NCI-H1105 treated with DMSO at 0.1 percent for 48 hours (cell line): ENCODE measurements around the gene MYO7A.

Source experiments
- DNase-seq: peaks from one replicate; lab custom pipeline; 2025; lab: John Stamatoyannopoulos, UW

MYO7A gene

DNA sequence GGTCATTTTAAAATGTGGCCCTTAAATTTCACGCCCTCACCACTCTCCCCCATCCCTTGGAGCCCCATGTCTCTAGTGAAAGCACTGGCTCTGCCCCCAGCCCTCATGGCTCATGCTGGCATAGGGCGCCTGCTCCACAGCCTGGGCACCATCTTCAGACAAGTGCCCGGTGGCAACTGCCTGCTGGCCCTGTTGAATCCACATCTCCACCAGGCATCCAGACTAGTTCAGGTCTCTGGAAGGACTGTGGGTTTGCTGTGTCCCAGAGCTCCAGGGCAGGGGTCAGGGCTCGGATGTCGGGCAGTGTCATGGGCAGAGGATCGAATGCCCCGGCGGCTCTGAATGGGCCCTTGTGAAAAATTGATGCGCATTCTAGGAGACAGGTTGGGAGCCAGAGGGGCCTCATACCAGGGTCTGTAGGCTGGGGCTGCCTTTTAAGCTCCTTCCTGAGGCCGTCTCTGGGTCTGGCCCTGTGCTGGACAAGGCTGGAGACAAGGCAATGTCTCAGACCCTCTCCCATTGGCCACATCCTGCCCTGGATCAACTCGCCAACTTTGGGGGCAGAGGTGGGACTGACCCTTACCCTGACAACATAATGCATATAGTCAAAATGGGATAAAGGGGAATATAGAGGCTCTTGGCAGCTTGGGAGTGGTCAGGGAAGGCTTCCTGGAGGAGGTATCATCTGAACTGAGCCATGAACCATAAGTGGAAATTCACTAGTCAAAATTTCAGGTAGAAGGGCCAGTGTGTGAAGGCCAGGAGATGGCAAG, 1.2 kb downstream of the MYO7A start:
- DNase-seq = no peak

DNA sequence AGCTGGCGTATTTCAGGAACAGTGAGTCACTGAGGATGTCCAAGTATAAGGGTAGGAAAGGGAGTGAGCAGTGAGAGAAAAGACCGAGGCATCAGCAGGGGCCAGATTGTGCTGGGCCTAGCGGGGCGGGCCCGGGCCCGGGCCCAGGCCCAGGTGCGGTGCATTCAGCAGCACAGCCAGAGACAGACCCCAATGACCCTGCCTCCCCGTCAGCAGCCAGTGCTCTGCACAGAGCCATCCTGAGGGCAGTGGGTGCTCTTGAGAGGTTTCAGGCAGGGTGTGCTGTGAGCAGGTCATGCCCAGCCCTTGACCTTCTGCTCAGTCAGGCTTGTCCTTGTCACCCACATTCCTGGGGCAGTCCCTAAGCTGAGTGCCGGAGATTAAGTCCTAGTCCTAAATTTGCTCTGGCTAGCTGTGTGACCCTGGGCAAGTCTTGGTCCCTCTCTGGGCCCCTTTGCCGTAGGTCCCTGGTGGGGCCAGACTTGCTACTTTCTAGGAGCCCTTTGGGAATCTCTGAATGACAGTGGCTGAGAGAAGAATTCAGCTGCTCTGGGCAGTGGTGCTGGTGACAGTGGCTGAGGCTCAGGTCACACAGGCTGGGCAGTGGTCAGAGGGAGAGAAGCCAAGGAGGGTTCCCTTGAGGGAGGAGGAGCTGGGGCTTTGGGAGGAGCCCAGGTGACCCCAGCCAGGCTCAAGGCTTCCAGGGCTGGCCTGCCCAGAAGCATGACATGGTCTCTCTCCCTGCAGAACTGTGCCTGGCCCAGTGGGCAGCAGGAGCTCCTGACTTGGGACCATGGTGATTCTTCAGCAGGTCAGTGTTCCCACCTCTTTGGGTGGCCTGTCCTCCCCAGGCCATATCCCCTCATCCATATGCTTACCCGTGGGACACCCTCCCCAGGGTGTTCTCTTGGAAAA, 2.1 kb downstream of the MYO7A start:
- no peak for DNase-seq

DNA sequence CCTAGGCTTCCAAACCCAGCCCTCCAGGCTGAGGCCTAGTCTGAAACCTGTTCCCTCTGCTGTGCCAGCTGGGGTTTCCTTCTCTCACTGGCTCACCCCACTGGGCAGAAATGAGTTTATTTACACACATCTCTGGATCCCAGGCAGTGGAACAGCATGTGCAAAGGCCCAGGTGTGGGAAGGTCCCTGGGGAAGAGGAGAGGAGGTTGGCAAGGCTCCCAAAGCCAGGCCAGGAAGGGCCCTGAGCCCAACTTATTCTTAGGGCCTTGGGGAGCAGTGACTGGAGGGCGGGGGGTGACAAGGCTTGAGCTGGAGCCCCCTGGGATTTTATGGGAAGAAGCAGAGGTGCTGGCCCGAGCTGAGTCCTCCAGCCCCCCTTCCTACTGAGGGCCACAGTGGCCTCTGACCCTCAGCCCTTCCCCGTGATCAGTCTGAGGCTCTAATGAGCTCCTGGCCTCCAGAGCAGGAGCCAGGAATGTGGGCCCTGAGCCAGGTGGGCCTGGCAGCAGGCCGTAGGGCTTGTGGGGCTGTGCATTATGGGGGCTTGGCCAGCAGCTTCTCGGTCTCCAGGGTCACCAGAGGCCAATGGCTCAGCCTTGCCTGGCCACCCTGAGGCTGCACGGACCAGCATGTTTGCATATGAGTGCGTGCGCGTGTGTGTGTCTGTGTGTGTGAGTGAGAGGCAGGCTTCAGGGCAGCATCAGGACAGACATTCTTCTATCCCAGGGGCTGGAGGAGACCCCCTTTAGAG, 2.9 kb downstream of the MYO7A start:
- DNase-seq = no peak

DNA sequence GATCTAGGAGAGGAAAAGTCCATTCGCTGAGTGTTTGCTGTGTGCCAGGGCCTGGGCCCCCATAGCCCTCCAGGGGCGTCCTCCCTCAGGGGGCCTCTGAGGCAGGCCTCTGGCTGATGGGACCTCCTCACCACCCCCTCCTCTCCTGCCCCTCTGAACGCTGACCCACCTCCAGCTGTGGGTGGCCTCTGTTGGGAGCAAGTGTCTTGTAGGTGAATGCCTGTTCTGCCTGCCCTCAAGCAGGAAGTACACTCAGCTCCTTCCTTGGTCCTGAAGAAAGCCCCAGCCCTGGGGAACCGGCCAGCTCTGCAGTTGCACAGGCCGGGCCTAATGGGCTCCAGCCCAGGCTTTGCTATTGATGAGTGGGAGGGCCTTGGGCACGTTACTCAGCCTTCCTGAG, 3.5 kb downstream of the MYO7A start:
- DNase-seq = no peak

DNA sequence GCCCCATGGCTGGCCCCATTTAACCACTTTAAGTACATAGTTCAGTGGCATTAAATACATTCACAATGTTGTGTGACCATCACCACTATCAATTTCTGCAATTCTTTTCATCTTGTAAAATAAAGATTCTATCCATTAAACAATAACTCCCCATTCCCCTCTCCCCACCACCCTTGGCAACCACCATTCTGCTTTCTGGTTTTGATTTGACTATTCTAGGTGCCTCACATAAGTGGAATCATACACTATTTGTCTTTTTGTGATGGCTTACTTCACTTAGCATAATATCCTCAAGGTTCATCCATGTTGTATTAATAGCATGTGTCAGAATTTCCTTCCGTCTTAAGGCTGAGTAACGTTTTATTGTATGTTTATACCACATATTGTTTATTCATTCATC, 7.0 kb downstream of the MYO7A start:
- no peak for DNase-seq

DNA sequence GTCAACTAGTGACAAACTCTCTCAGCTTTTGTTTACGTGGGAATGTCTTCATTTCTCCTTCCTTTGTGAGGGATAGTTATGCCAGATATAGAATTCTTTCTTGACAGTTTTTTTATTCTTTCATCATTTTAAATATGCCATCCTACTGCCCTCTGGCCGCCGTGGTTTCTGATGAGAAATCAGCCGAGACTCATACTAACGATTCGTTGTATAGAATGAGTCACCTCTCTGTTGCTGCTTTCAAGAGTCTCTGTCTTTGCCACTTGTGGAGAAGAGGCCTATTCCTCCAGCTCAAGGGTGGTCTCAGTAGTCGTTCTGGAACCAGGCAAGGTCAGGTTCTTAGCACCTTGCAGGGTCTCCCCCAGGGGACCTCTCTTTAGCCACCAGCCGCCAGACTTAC, 8.0 kb downstream of the MYO7A start:
- DNase-seq = no peak

DNA sequence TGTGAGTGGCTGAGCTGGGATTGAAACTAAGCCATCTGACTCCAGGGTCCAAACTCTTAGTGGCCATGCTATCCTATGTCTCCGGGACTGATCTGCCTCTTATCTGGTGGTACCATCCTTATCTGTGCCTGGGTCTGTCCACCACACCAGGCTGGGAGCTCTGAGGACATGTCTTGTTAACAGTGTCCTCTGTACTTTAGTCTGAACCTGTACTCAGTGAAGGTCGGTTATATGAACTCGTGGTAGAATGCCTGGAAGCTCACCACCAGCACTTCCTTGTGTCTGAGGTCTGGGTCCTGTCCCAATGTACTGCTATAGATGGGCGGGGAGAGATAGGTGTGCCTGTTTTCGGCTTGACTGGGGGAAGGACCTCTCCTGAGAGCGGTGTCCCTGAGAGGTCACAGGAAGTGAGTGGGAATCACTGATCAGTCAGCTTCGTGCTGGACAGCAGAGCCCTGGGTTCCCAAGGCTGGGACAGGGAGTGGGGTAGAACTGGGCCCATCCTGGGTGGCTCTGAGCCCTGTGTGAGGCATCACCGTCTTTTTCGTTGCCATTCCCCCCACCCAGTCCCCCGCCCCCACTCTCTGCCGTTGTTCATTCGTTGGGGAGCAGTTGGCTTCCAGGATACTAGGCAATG, 8.9 kb downstream of the MYO7A start:
- DNase-seq = no peak

DNA sequence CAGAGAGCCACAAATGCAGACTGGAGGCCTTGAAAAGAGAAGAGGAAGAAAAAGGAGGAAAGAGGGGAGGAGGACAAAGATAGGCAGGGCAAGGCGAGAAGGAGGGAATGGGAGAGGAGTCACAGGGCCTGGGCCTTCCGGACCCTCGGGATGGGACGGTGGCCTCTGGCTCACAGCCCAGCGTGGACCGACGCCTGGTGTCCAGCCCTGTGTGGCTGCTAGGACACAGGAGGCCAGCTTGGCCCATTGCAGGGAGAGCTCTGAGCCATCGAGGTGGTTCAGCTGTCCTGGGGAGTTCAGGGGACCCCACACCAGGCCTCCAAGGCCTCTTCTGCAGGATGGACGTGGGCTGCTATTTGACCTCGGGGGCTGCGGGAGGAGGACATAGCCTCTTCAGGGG, 9.4 kb downstream of the MYO7A start:
- DNase-seq = no peak

DNA sequence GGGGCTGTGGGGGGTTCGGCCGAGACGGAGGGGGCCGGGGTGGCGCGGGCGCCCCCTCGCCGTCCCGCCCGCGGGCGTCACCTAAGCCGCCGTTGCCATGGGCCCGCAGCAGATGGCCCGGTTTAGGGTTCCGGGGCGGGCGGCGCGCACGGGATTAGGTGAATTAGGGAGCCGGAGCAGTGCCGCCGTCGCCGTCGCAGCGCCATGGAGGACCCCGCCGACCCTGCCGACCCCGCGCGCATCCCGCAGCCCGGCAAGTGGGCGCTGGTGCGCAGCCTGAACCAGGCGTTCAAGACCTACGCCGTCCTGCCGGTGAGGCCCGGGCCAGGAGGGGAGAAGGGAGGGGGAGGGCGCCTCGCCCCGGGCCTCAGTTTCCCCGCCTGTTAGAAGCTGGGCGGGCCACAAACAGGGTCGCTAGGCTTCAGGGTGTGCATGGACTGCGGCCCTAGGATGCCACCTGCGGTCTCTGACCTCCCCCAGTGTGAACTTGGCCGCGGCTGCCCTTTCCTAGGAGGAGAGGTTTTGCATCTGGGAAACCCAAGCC, 10.1 kb downstream of the MYO7A start:
- DNase-seq = no peak

DNA sequence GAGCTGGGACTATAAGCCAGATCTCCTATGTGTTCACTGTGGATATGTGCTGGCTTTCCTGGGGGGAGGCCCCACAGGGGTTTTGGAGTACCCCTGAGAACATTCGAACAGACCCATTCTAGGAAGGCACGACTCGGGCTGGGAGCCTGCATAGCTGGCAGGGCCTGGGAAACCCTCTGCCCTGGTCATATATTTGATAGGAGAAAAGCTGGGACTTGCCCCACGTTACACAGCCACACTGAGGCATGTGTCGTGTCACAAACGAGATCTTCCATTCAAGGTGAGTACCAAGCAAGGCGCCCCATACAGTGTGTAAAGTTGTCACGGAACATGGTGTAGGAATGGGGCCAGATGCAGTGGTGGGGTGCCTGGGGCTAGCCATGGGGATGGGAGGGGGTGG, 11.2 kb downstream of the MYO7A start:
- DNase-seq = no peak

DNA sequence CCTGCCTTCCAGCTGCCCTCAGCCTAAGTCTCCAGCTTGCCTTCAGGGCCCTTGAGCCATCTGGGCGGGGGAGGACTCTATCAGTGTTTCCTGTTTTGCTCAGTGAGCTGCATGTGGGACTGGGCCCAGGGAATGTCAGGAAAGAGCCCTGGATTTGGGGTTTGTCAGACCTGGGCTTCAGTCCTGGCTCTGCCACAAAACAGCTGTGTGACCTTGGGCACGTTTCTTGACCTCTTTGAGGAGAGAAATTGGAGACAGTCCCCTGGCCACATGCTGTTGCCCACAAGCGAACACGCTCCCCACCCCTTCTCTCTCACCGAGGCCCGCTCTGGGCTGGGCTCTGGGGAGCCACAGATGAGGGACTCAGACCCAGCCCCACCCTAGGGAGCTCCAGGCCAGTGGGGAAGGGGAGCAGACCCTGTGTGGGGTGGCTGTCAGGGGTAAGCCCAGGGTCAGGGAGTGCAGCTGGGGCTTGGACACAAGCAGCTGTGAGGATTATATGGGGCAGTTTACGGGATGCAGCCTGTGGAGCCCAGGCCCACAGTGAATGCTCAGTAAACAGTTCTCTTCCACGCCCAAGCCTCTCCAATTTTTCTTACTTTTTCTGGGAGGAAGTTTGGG, 12.3 kb downstream of the MYO7A start:
- no peak for DNase-seq

DNA sequence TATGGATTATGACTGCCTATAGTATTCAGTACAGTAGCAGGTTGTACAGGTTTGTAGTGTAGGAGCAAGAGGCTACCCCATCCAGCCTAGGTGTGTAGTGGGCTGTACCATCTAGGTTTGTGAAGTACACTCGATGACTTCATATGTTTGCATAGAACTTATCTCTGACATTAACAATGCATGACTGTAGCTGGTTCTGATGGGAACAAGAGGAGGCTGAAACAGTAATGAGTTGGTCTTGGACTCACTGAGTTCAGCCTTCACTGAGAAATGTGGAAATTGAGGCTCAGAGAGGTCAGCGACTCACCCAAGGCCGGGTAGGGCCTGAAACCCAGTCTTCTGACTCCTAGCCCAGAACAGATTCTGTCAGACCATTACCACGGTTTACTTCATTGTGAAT, 13.0 kb downstream of the MYO7A start:
- DNase-seq = no peak

DNA sequence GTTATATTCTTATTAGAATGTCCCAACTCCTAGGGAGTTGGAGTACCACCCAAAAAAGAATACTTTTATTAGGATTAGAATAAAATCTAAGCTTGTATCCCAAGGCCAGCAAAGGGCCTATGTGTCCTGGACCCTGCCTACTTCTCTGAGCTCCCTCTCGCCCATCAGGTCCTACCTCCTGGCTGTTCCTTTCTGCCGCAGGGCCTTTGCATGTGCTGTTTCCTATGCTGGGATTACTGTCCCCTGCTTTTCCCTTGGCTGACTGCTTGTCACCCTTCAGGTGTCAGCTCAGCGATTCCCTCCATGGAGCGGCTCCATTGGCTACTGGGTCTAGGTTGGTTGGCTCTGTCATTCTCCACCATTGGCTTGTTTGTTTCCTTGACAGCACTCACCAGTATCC, 13.4 kb downstream of the MYO7A start:
- no peak for DNase-seq

DNA sequence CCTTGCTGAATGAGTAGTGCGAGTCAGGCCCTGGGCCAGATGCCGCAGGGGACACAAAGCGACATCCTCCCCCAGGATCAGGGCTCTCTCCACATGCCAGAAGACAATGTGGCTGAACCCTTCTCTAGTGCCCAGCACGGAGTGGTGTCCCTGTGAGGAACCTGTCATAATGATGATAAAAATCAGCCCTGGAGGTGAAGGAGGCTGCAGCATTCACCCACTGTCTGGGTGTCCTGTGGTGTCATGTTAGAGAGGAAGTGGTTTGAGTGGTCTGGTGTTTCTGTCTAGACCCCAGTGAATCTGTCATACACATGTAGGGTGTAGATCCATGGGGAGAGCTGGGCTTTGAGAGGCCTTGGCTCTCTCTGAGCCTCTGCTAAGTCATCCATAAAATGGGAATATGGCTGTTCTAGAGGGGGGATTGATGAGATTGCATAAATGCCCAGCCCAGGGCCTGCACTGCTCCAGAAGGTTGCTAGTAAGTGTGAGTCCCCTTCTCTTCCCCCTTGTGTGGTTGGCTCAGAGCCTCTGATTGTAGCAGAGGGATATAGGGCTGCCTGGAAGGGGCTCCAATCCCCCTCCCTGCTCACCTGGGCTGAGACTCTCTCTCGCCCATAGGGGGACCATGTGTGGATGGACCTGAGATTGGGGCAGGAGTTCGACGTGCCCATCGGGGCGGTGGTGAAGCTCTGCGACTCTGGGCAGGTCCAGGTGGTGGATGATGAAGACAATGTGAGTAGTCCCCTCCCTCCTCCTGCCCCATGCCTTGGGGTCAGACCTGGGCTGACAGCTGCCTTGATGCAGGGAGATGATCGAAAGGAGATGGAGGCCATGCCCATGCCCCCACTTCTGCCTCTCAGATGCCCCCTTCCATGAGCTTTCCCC, 14.3 kb downstream of the MYO7A start:
- no peak for DNase-seq

DNA sequence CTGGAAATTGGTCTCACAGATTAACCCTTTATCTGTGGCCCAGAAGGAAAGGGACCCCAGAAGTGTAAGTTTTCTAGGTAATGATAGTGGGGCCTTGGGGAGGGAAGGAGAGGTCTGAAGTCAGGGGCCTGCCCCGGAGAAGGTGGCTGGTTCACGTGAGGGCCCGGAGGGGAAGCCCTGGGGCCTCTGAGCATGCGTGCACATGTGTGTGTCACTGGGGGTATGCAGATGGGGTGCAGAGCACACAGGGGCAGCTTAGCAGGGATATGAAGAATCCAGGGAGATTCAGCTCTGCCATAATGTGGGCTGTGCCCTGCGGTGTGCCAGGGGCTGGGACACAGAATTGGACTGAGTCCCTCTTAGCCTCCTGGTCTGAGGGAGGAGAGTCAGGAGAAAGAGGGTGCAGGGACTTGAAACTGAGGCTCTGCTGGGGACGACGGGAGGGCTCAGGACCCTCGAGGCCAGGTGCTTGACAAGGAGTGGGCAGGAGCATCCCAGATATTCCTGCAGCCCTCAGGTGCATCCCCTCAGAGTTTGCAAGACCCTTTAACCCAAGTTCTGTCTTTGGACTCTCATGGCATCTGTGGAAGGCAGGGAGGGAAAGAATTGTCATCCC, 15.5 kb downstream of the MYO7A start:
- DNase-seq = no peak

DNA sequence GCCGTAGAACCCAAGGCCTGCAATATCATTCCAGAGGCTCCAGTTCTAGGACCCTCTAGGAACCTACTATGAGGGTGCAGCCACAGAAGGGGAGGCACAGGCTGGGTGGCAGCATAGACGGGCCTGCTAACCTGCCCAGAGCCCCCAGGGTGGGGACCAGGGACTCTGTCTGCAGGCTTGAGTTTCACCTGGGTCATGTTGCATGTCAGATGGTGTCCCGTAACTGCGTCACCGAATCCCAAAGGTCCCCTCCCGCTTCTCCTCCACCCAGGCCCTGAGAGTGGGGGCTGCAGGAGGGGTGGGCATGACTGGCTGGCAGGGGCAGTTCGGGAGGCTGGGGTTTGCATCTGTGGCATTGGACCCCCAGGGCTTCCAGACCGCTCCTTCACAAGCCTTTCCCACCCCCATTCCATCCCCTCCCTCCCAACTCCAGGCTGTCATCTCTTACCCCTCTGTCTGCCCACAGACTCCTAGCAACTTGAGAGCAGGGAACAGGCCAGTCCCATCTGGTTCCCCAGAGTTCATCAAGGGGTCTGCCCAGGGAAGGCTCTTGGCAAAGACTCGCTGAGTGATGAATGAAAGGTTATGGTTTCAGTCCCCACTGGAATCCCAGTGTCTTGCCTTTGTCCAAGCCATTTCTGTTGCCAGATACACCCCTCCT, 16.3 kb downstream of the MYO7A start:
- no peak for DNase-seq

DNA sequence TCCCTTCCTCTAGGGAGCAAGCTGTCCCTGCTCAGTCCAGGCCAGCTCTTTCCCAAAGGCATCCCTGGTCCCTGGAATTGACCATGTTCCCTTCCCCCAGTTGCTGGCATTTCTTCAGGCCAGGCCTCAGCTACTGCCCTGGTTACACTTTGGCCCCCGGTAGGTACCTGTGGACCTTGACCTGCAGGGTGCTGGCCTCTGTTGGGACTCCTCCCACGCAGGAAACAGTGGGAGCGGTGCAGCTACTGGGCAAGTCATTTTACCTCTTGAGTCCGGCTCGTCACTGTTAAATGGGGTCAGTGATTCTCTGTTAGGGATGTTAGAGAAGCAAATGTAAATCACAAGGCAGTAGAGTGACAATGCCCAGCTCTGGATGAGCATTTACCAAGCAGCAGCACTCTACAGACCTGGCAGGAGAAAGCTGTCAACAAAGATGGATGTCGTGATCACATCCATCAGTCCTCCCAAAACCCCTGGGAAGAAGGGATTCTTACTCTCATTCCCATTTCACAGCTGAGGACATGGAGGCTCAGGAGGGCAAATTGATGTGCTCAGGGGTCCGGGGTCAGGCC, 16.9 kb downstream of the MYO7A start:
- no peak for DNase-seq

DNA sequence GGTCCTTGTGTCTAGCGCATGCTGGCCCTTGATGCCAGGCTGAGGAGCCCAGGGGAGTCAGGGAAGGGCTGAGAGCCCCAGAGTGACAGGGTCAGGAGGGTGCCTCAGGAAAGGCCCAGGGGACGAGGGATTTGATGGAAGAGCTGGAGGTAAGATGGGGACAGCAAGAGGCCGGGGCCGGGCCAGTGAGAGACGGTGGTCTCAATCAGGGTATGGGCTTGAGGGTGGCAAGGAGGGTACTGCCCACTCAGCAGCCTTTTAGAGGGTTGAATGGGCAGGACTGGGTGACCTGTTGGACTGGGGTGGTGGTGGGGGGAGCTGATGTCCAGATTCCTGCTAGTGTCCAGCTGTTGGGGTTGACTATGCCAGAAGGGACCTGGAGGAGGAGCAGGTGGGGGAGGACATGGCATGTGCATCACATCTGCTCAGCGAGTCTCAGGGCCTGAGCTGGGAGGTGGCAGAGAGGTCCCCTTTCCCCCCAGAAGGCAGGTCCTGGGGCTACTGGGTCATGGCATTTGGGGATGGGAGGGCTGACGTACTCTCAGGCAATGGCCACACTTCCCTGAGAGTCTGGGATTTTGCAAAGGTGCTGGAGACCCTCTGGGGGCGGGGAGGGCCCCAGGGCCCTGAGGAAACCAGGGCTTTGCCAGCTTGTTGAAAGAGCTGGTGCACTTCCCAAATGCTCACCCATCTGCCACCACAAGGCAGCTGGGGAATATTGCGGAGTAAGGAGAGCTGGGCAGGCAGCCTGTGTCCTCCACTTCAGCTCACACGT, 18.4 kb downstream of the MYO7A start:
- DNase-seq = no peak

DNA sequence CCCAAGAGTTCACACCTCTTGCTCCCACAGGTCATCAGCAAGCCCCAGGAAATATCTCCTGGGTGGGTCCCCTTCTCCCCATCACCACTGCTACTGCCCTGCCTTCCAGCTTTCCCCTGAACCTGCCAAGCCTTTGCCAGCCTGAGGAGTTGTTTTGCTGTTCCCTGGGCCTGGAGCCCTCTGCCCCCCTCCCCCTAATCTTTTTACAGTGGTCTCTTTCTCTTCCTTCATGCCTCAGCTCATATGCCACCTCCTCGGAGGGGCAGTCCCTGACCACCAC, 18.9 kb downstream of the MYO7A start:
- no peak for DNase-seq
